ENCODE results near the gene NT5DC2.
A peak's percentile ranks its signal among the peaks of the same experiment; 100 is the strongest.

Gene NT5DC2

GRCh38 chr3:52530918-52531826, 2.5 kb downstream of the NT5DC2 start (continued):
- TF ChIP-seq POU6F1 (CRISPR knock-in tag; IDR thresholded peaks at IDR 0.05; ENCODE audit: borderline replicate concordance, low read depth) = no peak
- TF ChIP-seq CREB5 (CRISPR knock-in tag; IDR thresholded peaks at IDR 0.05; ENCODE audit: low read depth) = no peak

GRCh38 chr3:52529376-52530333, 4.0 kb downstream of the NT5DC2 start:
- peak; percentile 15; the same call in 2 of the 3 replicates for ATAC-seq

More at GRCh38 chr3:52529376-52530333, 4.0 kb downstream of the NT5DC2 start:
- TF ChIP-seq ESRRG (CRISPR knock-in tag; IDR thresholded peaks at IDR 0.05) = no peak
- TF ChIP-seq CREB5 (CRISPR knock-in tag; IDR thresholded peaks at IDR 0.05; ENCODE audit: low read depth) = no peak
- TF ChIP-seq ISL1 (CRISPR knock-in tag; IDR thresholded peaks at IDR 0.05) = peak; percentile 54
- TF ChIP-seq ARNTL (CRISPR knock-in tag; IDR thresholded peaks at IDR 0.05; ENCODE audit: borderline replicate concordance, low read depth) = no peak
- TF ChIP-seq CSDC2 (CRISPR knock-in tag; IDR thresholded peaks at IDR 0.05) = no peak
- TF ChIP-seq ZC3H10 (CRISPR knock-in tag; IDR thresholded peaks at IDR 0.05) = no peak
- TF ChIP-seq POU6F1 (CRISPR knock-in tag; IDR thresholded peaks at IDR 0.05; ENCODE audit: borderline replicate concordance, low read depth) = no peak
- no peak; the same call in 1 of the 2 replicates for TF ChIP-seq ZNF8 (CRISPR knock-in tag; IDR thresholded peaks at IDR 0.05)
- no peak for TF ChIP-seq RARB (CRISPR knock-in tag; IDR thresholded peaks at IDR 0.05)
- TF ChIP-seq ZFP3 (CRISPR knock-in tag; IDR thresholded peaks at IDR 0.05) = peak; percentile 59
- no peak for TF ChIP-seq SNAI2 (CRISPR knock-in tag; IDR thresholded peaks at IDR 0.05)
- TF ChIP-seq GLIS3 (CRISPR knock-in tag; IDR thresholded peaks at IDR 0.05) = no peak
- no peak for TF ChIP-seq OSR1 (CRISPR knock-in tag; IDR thresholded peaks at IDR 0.05)
- no peak for TF ChIP-seq TOX (CRISPR knock-in tag; IDR thresholded peaks at IDR 0.05; ENCODE audit: borderline replicate concordance)
- peak; percentile 49; the same call in 1 of the 2 replicates for TF ChIP-seq TCF4 (CRISPR knock-in tag; IDR thresholded peaks at IDR 0.05; ENCODE audit: borderline replicate concordance)
- no peak for TF ChIP-seq PPARA (CRISPR knock-in tag; IDR thresholded peaks at IDR 0.05; ENCODE audit: borderline replicate concordance)
- TF ChIP-seq TSHZ2 (CRISPR knock-in tag; IDR thresholded peaks at IDR 0.05) = peak; percentile 80; the same call in 1 of the 2 replicates
- TF ChIP-seq PATZ1 (CRISPR knock-in tag; IDR thresholded peaks at IDR 0.05; ENCODE audit: borderline replicate concordance) = no peak
- TF ChIP-seq CSRNP3 (CRISPR knock-in tag; IDR thresholded peaks at IDR 0.05) = no peak
- TF ChIP-seq ZNF70 (CRISPR knock-in tag; IDR thresholded peaks at IDR 0.05) = no peak

Measured in SK-N-SH treated with all-trans-retinoic acid at 6 μM for 48 hours (cell line).